Kidney epithelial cell (primary cell): ENCODE data around the gene NRG3. TPM values are rescaled to one million over a fixed set of nuclear protein-coding genes. Genes with fewer than 3 reads are reported as not detected.

Source experiments
- DNase-seq: peaks from one replicate; pipeline ENCODE4 v3.0.0-alpha.2; 2010; ENCODE audit warnings: low read depth
- H3K27me3 ChIP-seq: 2 replicates; pipeline ENCODE4 v1.6.0; 2011; ENCODE audit warnings: low read length; ENCODE audit not compliant: control insufficient read depth, insufficient read depth
- H3K36me3 ChIP-seq: 2 replicates; pipeline ENCODE4 v1.5.1; 2011; ENCODE audit warnings: low read length; ENCODE audit not compliant: control insufficient read depth, insufficient read depth
- H3K4me3 ChIP-seq: 2 replicates; pipeline ENCODE4 v1.5.1; 2011; ENCODE audit warnings: low read depth, mild to moderate bottlenecking, control low read depth, low read length
- total RNA-seq: library from RNA; depleted of rRNA; stranded (reverse); fragments of >200 nt; gene quantifications from 2 replicates; pipeline ENCODE4 v1.2.3, GENCODE V29; 2015
- TF ChIP-seq, protein P1 (sequence below): IDR thresholded peaks from 2 replicates; pipeline ENCODE4 v1.5.1; 2011; ENCODE audit warnings: mild to moderate bottlenecking, moderate library complexity, low read length, control low read depth, inconsistent platforms; ENCODE audit not compliant: insufficient read depth, poor library complexity, severe bottlenecking

Gene NRG3
- total RNA-seq, 1 donor from 2014 or later, result 10.2 TPM

GRCh38 chr10:82394122-82394521 lies 519.1 kb downstream of the NRG3 start:
- no peak for DNase-seq

DNA sequence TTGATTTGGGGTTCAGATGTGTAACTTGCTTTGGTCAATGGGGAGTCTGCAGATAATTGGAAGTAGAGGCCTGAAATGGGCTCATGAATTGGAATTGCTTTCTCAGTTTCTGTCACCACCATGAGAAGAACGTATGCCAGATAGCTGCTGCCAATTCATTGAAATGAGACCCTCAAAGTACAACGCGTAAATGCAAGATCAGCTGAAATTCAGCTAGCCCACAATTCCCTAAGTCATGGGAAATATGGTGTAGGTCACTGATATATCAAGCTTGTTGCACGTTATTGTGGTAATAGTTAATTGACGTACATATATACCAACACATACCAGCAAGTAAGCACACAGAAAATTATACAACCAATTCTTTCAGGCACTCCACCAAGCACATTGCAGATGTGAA lies 520.0 kb downstream of the NRG3 start:
- no peaks in the 10 kb centered on the region for H3K36me3 ChIP-seq
- no peak overlapping the region for H3K4me3 ChIP-seq
- no peaks in the 10 kb centered on the region for H3K27me3 ChIP-seq
- no peak for DNase-seq
- TF ChIP-seq, protein P1, sequence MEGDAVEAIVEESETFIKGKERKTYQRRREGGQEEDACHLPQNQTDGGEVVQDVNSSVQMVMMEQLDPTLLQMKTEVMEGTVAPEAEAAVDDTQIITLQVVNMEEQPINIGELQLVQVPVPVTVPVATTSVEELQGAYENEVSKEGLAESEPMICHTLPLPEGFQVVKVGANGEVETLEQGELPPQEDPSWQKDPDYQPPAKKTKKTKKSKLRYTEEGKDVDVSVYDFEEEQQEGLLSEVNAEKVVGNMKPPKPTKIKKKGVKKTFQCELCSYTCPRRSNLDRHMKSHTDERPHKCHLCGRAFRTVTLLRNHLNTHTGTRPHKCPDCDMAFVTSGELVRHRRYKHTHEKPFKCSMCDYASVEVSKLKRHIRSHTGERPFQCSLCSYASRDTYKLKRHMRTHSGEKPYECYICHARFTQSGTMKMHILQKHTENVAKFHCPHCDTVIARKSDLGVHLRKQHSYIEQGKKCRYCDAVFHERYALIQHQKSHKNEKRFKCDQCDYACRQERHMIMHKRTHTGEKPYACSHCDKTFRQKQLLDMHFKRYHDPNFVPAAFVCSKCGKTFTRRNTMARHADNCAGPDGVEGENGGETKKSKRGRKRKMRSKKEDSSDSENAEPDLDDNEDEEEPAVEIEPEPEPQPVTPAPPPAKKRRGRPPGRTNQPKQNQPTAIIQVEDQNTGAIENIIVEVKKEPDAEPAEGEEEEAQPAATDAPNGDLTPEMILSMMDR, result no peak

More at GRCh38 chr10:82394122-82394521, 519.1 kb downstream of the NRG3 start:
- H3K36me3 ChIP-seq, result no peaks in the 10 kb centered on the region
- H3K4me3 ChIP-seq, result no peak overlapping the region
- no peaks in the 10 kb centered on the region for H3K27me3 ChIP-seq
- TF ChIP-seq, protein P1, result no peak

DNA sequence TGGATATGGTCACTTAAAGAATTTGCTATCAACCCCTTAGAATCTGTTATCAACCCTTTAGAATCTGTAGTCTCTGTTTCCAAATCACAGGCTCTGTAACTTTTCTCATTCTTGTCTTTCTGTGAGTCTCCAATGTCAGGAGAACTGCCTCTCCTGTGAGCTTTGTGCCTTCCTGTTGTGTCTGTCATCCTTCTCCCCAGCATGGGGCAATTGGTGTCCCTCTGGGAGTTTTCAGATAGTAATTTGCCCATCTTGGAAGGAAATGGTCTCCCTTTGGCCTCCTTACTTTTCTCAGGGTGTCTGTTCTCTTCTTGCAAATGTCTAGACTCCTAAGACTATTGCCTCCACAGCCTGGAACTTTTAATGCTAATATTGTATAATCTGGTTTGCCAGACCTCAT lies 521.9 kb downstream of the NRG3 start:
- Histone ChIP-seq H3K36me3 (no peaks in the 10 kb centered on the region), H3K4me3 (no peak overlapping the region), H3K27me3 (no peaks in the 10 kb centered on the region)
- TF ChIP-seq, protein P1, result no peak
- DNase-seq, result no peak

GRCh38 chr10:82397854-82398253 lies 522.9 kb downstream of the NRG3 start:
- no peaks in the 10 kb centered on the region for H3K27me3 ChIP-seq
- TF ChIP-seq, protein P1, result no peak
- no peaks in the 10 kb centered on the region for H3K36me3 ChIP-seq
- H3K4me3 ChIP-seq, result no peak overlapping the region
- no peak for DNase-seq

- DNase-seq, result no peak
- TF ChIP-seq, protein P1, result no peak
- Histone ChIP-seq H3K36me3 (no peaks in the 10 kb centered on the region), H3K27me3 (no peaks in the 10 kb centered on the region), H3K4me3 (no peak overlapping the region)
These were observed 524.9 kb downstream of the NRG3 start for GRCh38 chr10:82399850-82400249.

- TF ChIP-seq, protein P1, result no peak
- no peaks in the 10 kb centered on the region for H3K36me3 ChIP-seq
- no peak for DNase-seq
- no peak overlapping the region for H3K4me3 ChIP-seq
- H3K27me3 ChIP-seq, result no peaks in the 10 kb centered on the region
These were observed 525.8 kb downstream of the NRG3 start for GRCh38 chr10:82400841-82401240.
